H9 (cell line): ENCODE measurements around the gene HDGFL3. TPM values are rescaled to one million over a fixed set of nuclear protein-coding genes. Genes with fewer than 3 reads are reported as not detected.
"Not testable (repeated sequence)": the region's sequence is repeated elsewhere in the genome, so short reads cannot be mapped to it uniquely, and the experiment has no call there.

Source experiments
- DNase-seq: peaks from one replicate; pipeline ENCODE4 v3.0.0-alpha.2; 2017
- H2AFZ ChIP-seq: one replicate; pipeline ENCODE4 v1.6.1; 2013; ENCODE audit warnings: mild to moderate bottlenecking, low read length, control low read depth, moderate library complexity
- H2AK5ac ChIP-seq: 2 replicates; pipeline ENCODE4 v1.6.1; 2013; ENCODE audit warnings: low read length, control low read depth, mixed read lengths; ENCODE audit not compliant: insufficient read length
- H2BK120ac ChIP-seq: one replicate; pipeline ENCODE4 v1.6.1; 2013; ENCODE audit warnings: low read depth, mild to moderate bottlenecking, low read length, control low read depth, inconsistent platforms; ENCODE audit not compliant: poor library complexity, severe bottlenecking
- H2BK12ac ChIP-seq: 2 replicates; pipeline ENCODE4 v1.6.1; 2013; ENCODE audit warnings: low read length, control low read depth, mixed read lengths, low read depth; ENCODE audit not compliant: insufficient read length
- H2BK15ac ChIP-seq: 2 replicates; pipeline ENCODE4 v1.6.1; 2013; ENCODE audit warnings: low read depth, low read length, control low read depth
- H2BK20ac ChIP-seq: one replicate; pipeline ENCODE4 v1.6.1; 2013; ENCODE audit warnings: low read depth, mild to moderate bottlenecking, low read length, control low read depth, inconsistent platforms; ENCODE audit not compliant: poor library complexity, severe bottlenecking
- H2BK5ac ChIP-seq: 2 replicates; pipeline ENCODE4 v1.6.1; 2013; ENCODE audit warnings: low read length, control low read depth, mixed read lengths; ENCODE audit not compliant: insufficient read length
- H3K14ac ChIP-seq: 2 replicates; pipeline ENCODE4 v1.6.1; 2013; ENCODE audit warnings: low read length, control low read depth; ENCODE audit not compliant: insufficient read depth
- H3K18ac ChIP-seq: 2 replicates; pipeline ENCODE4 v1.6.1; 2013; ENCODE audit warnings: low read depth, mild to moderate bottlenecking, mixed read lengths, low read length, control low read depth; ENCODE audit not compliant: insufficient read length
- H3K23ac ChIP-seq: 2 replicates; pipeline ENCODE4 v1.6.1; 2013; ENCODE audit warnings: low read length, control low read depth, mixed read lengths, low read depth; ENCODE audit not compliant: insufficient read length
- H3K23me2 ChIP-seq: 2 replicates; pipeline ENCODE4 v1.6.1; 2013; ENCODE audit warnings: low read depth, mild to moderate bottlenecking, mixed read lengths, low read length, control low read depth; ENCODE audit not compliant: insufficient read length, poor library complexity, severe bottlenecking
- H3K27ac ChIP-seq: 2 replicates; pipeline ENCODE4 v1.5.1; 2013; ENCODE audit warnings: low read length, control low read depth, mixed read lengths, low read depth; ENCODE audit not compliant: insufficient read length
- H3K27me3 ChIP-seq: 2 replicates; pipeline ENCODE4 v1.6.1; 2013; ENCODE audit warnings: low read length, control low read depth, inconsistent platforms; ENCODE audit not compliant: insufficient read depth
- H3K4ac ChIP-seq: 2 replicates; pipeline ENCODE4 v1.6.1; 2013; ENCODE audit warnings: low read depth, mild to moderate bottlenecking, control low read depth, inconsistent platforms, low read length, moderate library complexity
- H3K4me1 ChIP-seq: 2 replicates; pipeline ENCODE4 v1.6.1; 2013; ENCODE audit warnings: low read length, control low read depth, inconsistent platforms; ENCODE audit not compliant: insufficient read depth
- H3K4me2 ChIP-seq: 2 replicates; pipeline ENCODE4 v1.6.1; 2013; ENCODE audit warnings: low read length, control low read depth, mixed read lengths; ENCODE audit not compliant: insufficient read length, insufficient read depth
- H3K56ac ChIP-seq: 2 replicates; pipeline ENCODE4 v1.6.1; 2013; ENCODE audit warnings: low read depth, mild to moderate bottlenecking, mixed read lengths, low read length, control low read depth; ENCODE audit not compliant: insufficient read length
- H3K79me1 ChIP-seq: 2 replicates; pipeline ENCODE4 v1.6.1; 2013; ENCODE audit warnings: low read depth, mild to moderate bottlenecking, moderate library complexity, low read length, control low read depth, inconsistent platforms; ENCODE audit not compliant: insufficient read depth, poor library complexity, severe bottlenecking
- H3K79me2 ChIP-seq: 2 replicates; pipeline ENCODE4 v1.6.1; 2013; ENCODE audit warnings: low read length, control low read depth, inconsistent platforms; ENCODE audit not compliant: insufficient read depth
- H3K9ac ChIP-seq: 2 replicates; pipeline ENCODE4 v1.6.1; 2013; ENCODE audit warnings: low read length, control low read depth, mixed read lengths; ENCODE audit not compliant: insufficient read length; ENCODE audit errors: extremely low read depth
- H3K9me3 ChIP-seq: one replicate; pipeline ENCODE4 v1.6.1; 2013; ENCODE audit warnings: low read depth, low read length, inconsistent platforms; ENCODE audit not compliant: control insufficient read depth
- H3T11ph ChIP-seq: one replicate; pipeline ENCODE4 v1.6.1; 2013; ENCODE audit warnings: mild to moderate bottlenecking, low read length, control low read depth, inconsistent platforms
- H4K20me1 ChIP-seq: one replicate; pipeline ENCODE4 v1.6.1; 2013; ENCODE audit not compliant: control insufficient read depth, insufficient read length, insufficient read depth
- H4K5ac ChIP-seq: 2 replicates; pipeline ENCODE4 v1.6.1; 2013; ENCODE audit warnings: low read depth, mild to moderate bottlenecking, mixed read lengths, low read length, control low read depth; ENCODE audit not compliant: insufficient read length
- H4K8ac ChIP-seq: replicated peaks from 2 replicates; pipeline ENCODE4 v1.6.1; 2013; ENCODE audit warnings: low read length, control low read depth, mixed read lengths, low read depth; ENCODE audit not compliant: insufficient read length
- H4K91ac ChIP-seq: 2 replicates; pipeline ENCODE4 v1.6.1; 2013; ENCODE audit warnings: low read depth, mild to moderate bottlenecking, moderate library complexity, mixed read lengths, low read length, control low read depth; ENCODE audit not compliant: insufficient read length
- H3K27ac Mint-ChIP-seq, 3 experiments: 2 replicates in 2 of 3; 3 replicates in 1 of 3; pipeline ENCODE4 v1.8.0; 2020 to 2021; ENCODE audit warnings: mixed read lengths in 3 of 3, mild to moderate bottlenecking in 1 of 3, moderate library complexity in 1 of 3
- H3K27me3 Mint-ChIP-seq: 2 replicates; pipeline ENCODE4 v1.8.0; 2021; ENCODE audit warnings: low read depth, mild to moderate bottlenecking, moderate library complexity, mixed read lengths
- H3K36me3 Mint-ChIP-seq, 3 experiments: 2 replicates in 2 of 3; 3 replicates in 1 of 3; pipeline ENCODE4 v1.8.0; 2020 to 2021; ENCODE audit warnings: low read depth in 3 of 3, mixed read lengths in 3 of 3; ENCODE audit not compliant: insufficient read depth in 1 of 3
- H3K4me1 Mint-ChIP-seq, 2 experiments: 2 replicates each; pipeline ENCODE4 v1.8.0; 2020; ENCODE audit warnings: mixed read lengths in 2 of 2
- H3K4me3 Mint-ChIP-seq, 2 experiments: 2 replicates in 1 of 2; 3 replicates in 1 of 2; pipeline ENCODE4 v1.8.0; 2020 to 2021; ENCODE audit warnings: mild to moderate bottlenecking in 2 of 2, mixed read lengths in 2 of 2, moderate library complexity in 1 of 2
- H3K9me3 Mint-ChIP-seq, 2 experiments: 2 replicates in 1 of 2; 3 replicates in 1 of 2; pipeline ENCODE4 v1.8.0; 2020; ENCODE audit warnings: mild to moderate bottlenecking in 2 of 2, mixed read lengths in 2 of 2, moderate library complexity in 1 of 2
- WGBS: extraction: QIAGEN DNeasy Blood & Tissue Kit; methylation state at CpG from one replicate; pipeline ENCODE4 v1.1.7; 2013; ENCODE audit warnings: missing lambda C conversion rate, low lambda C conversion rate, mixed read lengths; ENCODE audit not compliant: insufficient read length; ENCODE audit errors: extremely low coverage; 5-methylcytosine and 5-hydroxymethylcytosine counted together
- total RNA-seq: library from RNA; stranded (reverse); gene quantifications from 2 replicates; pipeline ENCODE4 v1.2.1, GENCODE V29; 2021
- TF ChIP-seq, protein P1 (sequence below): fragments of 200-600 bp; sonication (generic); conservative IDR thresholded peaks from 3 replicates; pipeline ENCODE4 v1.8.0; 2021; ENCODE audit warnings: antibody characterized with exemption, mild to moderate bottlenecking

Gene HDGFL3
- total RNA-seq, 1 experiment from 2014 or later = 120 TPM

GRCh38 chr15:83085461-83085860, 122.2 kb downstream of the HDGFL3 start:
- H2BK5ac ChIP-seq, H2AK5ac ChIP-seq, H3K23me2 ChIP-seq, H2BK12ac ChIP-seq, H3K9me3 Mint-ChIP-seq, H2AFZ ChIP-seq, H3K4me1 ChIP-seq, H3K18ac ChIP-seq, H3K4me1 Mint-ChIP-seq, H3K4ac ChIP-seq, H4K8ac ChIP-seq, H3K79me1 ChIP-seq, H2BK20ac ChIP-seq, H3K4me2 ChIP-seq, H4K91ac ChIP-seq, H4K20me1 ChIP-seq, DNase-seq, H3K27me3 ChIP-seq, H3K23ac ChIP-seq, H3T11ph ChIP-seq, H2BK15ac ChIP-seq, H3K79me2 ChIP-seq, H3K9ac ChIP-seq, H3K27ac ChIP-seq, H3K4me3 Mint-ChIP-seq, H3K36me3 Mint-ChIP-seq, H3K27me3 Mint-ChIP-seq, H3K27ac Mint-ChIP-seq, H3K56ac ChIP-seq, H4K5ac ChIP-seq, H3K9me3 ChIP-seq, H2BK120ac ChIP-seq, H3K14ac ChIP-seq: not testable (repeated sequence)
- TF ChIP-seq, protein P1, sequence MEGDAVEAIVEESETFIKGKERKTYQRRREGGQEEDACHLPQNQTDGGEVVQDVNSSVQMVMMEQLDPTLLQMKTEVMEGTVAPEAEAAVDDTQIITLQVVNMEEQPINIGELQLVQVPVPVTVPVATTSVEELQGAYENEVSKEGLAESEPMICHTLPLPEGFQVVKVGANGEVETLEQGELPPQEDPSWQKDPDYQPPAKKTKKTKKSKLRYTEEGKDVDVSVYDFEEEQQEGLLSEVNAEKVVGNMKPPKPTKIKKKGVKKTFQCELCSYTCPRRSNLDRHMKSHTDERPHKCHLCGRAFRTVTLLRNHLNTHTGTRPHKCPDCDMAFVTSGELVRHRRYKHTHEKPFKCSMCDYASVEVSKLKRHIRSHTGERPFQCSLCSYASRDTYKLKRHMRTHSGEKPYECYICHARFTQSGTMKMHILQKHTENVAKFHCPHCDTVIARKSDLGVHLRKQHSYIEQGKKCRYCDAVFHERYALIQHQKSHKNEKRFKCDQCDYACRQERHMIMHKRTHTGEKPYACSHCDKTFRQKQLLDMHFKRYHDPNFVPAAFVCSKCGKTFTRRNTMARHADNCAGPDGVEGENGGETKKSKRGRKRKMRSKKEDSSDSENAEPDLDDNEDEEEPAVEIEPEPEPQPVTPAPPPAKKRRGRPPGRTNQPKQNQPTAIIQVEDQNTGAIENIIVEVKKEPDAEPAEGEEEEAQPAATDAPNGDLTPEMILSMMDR = peak; percentile 51
- WGBS = no CpG with 5 or more reads among the region's 3 CpGs
